Measurements from ENCODE around the gene PLAGL1.
"Not testable (repeated sequence)": the region's sequence is repeated elsewhere in the genome, so short reads cannot be mapped to it uniquely, and the experiment has no call there.

Gene PLAGL1

DNA sequence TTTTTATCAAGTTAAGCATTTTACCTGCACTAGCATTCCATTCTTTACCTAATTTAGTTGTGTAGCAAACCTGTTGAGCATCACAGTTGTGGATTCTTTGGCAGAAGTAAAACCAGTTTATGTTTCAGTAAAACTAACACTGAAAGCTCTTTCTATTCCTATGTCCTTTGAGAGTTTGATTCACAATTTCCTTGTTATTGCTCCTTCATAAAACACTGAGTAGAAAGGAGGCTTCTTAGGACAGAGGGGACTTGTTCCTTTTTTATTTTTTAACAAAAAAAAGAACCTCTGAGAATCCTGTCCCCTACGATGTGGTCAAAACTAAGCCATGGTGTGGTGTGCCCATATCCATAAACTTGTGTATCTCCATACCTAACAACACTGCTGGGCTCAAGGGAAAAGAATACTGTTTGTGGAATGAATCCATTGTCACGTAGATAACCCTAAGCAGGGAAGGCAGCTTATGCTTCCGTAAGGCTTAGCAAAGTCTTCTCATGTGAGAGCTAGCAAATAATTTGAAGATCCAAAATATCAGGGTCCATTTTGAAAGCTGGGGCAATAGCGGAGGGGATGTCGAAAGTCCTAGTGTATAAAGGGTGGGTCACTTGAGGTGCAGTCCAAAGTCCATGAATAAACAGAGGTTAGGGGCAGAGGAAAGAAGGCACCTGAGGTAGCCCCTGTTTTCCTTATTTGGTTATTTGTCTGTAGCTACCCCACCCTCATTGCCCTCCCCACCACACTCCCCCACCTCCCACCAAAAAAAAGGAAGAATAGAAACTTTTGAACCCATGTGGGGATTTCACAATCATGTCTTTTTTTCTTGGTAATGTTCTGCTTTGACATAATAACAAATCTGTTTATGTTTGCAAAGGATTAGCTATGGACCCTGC lies 71.0 kb downstream of the PLAGL1 start:
- no peak for DNase-seq (ENCODE audit: low read depth)

- DNase-seq (ENCODE audit: low read depth), result no peak
These were observed 71.7 kb downstream of the PLAGL1 start for GRCh38 chr6:143936347-143936746.

DNA sequence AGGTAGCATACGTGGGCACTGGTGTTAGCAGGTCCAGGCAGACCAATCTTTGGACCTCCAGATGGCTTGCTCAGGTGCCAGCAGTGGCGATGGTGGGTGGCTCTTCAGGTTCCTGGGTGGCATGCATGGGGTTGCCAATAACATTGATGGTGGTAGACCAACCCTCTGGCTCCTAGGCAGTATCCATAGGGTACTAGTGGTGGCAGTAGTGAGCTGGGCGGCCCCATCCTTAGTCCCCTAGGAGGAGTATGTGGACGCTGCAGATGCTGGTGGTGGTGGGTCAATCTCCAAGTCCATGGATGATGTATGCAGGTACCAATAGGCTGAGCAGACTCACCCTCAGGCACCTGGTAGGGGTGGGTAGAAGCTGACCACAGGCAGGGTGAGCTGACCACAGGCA lies 73.2 kb downstream of the PLAGL1 start:
- no peak for DNase-seq (ENCODE audit: low read depth)

DNA sequence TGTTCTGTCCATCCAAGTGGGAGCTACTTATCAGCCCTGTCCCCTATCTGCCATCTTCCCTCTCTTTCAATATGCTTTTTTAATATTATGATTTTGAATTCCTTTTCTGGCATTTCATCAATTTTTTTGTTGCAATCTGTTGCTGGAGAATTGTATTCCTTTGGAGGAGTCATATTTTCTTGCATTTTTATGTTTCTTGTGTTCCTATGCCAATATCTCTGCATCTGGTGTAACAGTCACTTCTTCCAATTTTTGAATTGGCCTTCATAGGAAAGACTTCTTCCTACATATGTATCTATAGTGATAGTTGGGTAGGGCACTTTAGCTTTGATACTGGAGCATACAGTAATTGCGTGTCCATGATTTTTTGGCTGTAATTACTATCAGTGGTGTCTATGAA lies 73.7 kb downstream of the PLAGL1 start:
- DNase-seq (ENCODE audit: low read depth), result no peak

DNA sequence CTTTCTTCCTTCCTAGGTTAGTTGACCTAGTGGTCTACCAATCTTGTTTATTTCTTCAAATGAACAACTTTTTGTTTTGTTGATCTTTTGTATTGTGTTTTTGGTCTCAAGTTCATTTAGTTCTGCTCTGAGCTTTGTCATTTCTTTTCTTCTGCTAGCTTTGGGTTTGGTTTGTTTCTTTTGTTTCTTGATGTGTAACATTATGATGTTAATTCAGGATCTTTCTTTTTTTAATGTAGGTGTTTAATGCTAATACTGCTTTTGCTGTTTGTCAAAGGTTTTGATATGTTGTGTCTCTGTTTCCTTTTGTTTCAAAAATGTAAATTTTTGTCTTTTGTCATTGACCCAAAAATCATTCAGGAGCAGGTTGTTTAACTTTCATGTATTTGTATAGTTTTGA lies 78.1 kb downstream of the PLAGL1 start:
- DNase-seq (ENCODE audit: low read depth), result no peak

DNA sequence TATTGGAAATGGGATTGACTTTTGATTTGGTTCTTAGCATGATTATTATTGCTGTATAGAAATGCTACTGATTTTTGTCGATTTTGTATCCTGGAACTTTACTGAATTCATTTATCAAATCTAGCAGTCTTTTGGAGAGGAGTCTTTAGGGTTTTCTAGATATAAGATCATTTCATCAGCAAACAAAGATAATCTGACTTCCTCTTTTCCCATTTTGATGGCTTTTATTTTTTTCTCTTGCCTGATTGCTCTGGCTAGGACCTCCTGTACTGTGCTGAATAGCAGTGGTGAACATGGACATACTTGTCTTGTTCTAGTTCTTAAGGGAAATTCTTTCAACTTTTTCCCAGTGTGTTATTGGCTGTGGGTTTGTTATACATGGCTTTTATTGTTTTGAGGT lies 79.2 kb downstream of the PLAGL1 start:
- DNase-seq (ENCODE audit: low read depth), result no peak

DNA sequence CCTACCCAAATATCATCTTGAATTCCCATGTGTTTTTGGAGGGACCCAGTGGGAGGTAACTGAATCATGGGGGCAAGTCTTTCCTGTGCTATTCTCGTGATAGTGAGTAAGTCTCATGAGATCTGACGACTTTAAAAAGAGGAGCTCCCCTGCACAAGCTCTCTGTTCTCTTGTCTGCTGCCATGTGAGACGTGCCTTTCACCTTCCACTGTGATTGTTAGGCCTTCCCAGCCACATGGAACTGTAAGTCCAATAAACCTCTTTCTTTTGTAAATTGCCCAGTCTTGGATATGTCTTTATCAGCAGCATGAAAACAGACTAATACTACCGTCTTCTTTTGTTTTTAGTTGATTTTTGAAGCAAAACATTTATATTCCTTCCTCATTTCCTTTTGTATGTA lies 91.0 kb downstream of the PLAGL1 start:
- DNase-seq (ENCODE audit: low read depth), result not testable (repeated sequence)

- DNase-seq (ENCODE audit: low read depth), result no peak
These were observed 95.4 kb downstream of the PLAGL1 start for GRCh38 chr6:143912671-143913070.

GRCh38 chr6:143911028-143911427 lies 97.0 kb downstream of the PLAGL1 start:
- DNase-seq (ENCODE audit: low read depth), result no peak

- no peak for DNase-seq (ENCODE audit: low read depth)
These were observed 105.2 kb downstream of the PLAGL1 start for GRCh38 chr6:143902827-143903226.

DNA sequence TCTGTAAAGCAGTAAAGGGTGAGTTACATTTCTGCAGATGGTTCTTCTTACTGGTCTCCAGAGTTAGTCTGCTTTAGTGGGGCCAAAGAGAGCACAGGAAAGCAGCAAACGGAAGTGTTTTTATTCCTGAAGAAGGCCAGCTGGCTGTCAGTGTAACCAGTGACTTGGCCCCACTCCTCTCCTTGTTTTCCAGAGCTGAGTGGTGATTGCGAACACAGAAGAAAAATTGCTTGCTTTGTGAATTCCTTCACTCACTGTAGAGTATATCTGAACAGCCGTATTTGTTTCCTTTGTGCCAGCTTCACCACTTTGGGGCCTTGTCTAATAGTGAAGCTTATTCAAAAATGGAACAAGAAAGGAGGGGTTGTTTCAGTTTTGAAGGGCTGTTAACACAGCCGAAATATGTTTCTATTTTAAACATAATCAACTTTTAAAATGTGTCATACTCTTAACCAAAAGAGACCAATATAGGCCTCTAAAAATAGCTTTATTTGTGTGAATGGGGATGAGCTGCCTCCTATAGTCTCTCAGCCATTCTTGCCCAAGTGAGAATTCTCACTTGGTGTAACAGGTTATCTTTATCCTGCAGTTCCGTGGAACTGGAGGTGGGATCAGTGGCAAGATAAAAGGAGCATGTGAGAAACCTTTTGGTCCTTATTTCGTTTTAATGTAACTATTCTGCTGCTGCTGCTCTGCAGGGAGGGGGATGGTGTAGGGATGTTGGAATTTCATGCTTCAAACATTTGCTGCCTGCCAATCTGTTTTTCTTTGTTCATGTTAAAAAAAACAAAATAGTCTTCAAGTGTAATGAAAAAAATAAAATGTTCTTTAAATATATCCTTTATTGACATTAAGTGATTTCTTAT lies 105.9 kb downstream of the PLAGL1 start:
- no peak for DNase-seq (ENCODE audit: low read depth)

DNA sequence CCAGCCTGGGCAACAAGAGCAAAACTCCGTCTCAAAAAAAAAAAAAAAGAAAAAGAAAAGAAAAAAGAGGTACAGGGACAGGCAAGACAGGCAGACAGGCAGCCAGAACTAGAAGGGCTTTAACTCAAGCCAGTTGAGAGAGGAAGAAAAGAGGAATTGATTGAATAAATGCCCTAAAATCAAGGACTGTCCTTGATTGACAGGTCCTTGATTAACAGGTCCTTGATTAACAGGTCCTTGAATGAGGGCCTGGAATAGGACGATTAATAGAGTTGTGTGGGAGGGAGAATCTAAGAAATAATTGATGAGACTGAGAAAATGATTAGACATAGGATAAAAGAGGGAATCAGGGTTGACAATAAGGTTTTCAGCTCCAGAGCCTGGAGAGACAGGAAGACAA lies 107.7 kb downstream of the PLAGL1 start:
- no peak for DNase-seq (ENCODE audit: low read depth)

DNA sequence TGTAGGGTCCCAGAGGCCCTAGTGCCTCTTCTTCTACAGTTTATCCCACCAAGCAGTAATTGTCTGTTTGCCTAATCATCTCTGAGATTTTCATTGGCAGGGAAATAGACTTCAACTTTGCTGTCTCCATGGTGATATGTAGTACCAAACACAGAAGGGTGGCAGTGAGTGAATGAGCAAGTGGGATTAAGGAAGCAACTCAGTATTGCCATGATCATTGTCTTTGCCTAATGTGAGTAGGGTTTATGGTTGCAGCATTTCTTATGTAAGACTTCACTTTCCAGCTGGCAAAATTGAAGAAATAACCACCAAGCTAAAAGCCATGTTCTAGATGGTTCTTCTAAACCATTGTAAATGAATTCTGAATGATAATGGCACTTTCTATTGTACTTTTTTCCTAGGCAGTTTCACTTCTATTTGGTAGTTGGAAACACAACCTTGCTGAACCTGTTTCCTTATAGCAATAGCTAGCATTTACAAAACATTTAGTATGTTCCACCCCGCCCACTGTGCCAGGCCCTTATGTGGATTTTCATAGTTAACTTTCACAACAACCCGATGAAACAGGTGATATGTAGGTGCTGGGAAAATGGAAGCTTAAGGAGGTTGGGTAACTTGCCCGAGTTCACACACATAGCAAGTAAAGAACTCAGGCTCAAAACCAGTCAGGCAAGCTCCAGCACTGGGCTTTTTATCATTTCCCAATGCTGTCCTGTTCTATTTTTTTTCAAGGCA lies 111.8 kb downstream of the PLAGL1 start:
- no peak for DNase-seq (ENCODE audit: low read depth)

DNA sequence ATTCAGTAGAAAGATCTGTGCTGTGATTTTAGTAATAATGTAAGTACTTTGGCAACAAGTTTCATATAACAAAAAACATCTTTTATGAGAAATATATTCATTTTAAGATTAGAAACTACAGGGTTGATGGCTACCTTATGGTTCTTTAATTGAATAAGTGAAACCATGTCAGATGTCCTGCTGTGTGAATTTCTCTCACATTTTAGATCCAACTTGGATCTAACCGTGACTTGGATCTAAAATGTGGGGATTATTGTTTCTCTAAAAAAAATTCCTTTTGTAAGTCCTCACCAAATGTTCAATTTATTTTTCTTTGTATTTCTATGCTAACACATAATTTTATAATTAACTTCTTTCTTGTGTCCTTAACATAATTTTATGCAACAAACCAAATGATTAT lies 113.4 kb downstream of the PLAGL1 start:
- no peak for DNase-seq (ENCODE audit: low read depth)
